Motor neuron (in vitro differentiated cells): ENCODE results near the gene TBL3. TPM values are rescaled to one million over a fixed set of nuclear protein-coding genes. Genes with fewer than 3 reads are reported as not detected.
"Not testable (repeated sequence)": the region's sequence is repeated elsewhere in the genome, so short reads cannot be mapped to it uniquely, and the experiment has no call there.

Experiments used
- ATAC-seq, 8 experiments: fragments of 200-7000 bp; cut with Tn5 transposase; replicated peaks in 6 of 8; 2 replicates each; pipeline ENCODE4 v1.8.0; 2021; ENCODE audit warnings: mild to moderate bottlenecking in 8 of 8, moderate library complexity in 8 of 8
- H3K27ac ChIP-seq, 2 donors: fragments of 250-450 bp; sonication (Bioruptor Pico); 2 replicates each; pipeline ENCODE4 v1.9.0; 2021; ENCODE audit warnings: antibody characterized with exemption in 2 of 2, mild to moderate bottlenecking in 2 of 2, moderate library complexity in 1 of 2
- H3K4me1 ChIP-seq, 2 donors: fragments of 250-450 bp; sonication (Bioruptor Pico); replicated peaks in 1 of 2; 2 replicates each; pipeline ENCODE4 v1.6.1; 2021; ENCODE audit warnings: antibody characterized with exemption in 2 of 2, mild to moderate bottlenecking in 2 of 2, moderate library complexity in 1 of 2
- H3K4me3 ChIP-seq, 5 donors: fragments of 250-450 bp; sonication (Bioruptor Pico); 2 replicates each; pipeline ENCODE4 v1.9.0; 2021; ENCODE audit warnings: antibody characterized with exemption in 5 of 5, mild to moderate bottlenecking in 5 of 5, moderate library complexity in 4 of 5
- WGBS, 10 experiments: fragments of 450-650 bp; shearing (Covaris generic); methylation state at CpG; one replicate each; pipeline ENCODE4 v1.0.0; 2022; 5-methylcytosine and 5-hydroxymethylcytosine counted together
- in situ Hi-C, 9 experiments: fragments of 400-800 bp; cut with MboI; loops; one replicate each; pipeline ENCODE4 v1.15.0; 2021; ENCODE audit warnings: low sequenced_read_pairs in 9 of 9, low pct_unique_long_range_greater_than_20kb in 2 of 9; ENCODE audit not compliant: unreplicated experiment in 9 of 9
- total RNA-seq, 8 experiments: library from RNA; unstranded; fragments of 300-600 nt; gene quantifications; 2 replicates each; pipeline versions ENCODE4 v1.2.3 to v1.2.4, GENCODE V29; 2022

TBL3 gene
- total RNA-seq, 8 experiments from 2014 or later: 18.4 to 55.5 (median 31.7) TPM

DNA sequence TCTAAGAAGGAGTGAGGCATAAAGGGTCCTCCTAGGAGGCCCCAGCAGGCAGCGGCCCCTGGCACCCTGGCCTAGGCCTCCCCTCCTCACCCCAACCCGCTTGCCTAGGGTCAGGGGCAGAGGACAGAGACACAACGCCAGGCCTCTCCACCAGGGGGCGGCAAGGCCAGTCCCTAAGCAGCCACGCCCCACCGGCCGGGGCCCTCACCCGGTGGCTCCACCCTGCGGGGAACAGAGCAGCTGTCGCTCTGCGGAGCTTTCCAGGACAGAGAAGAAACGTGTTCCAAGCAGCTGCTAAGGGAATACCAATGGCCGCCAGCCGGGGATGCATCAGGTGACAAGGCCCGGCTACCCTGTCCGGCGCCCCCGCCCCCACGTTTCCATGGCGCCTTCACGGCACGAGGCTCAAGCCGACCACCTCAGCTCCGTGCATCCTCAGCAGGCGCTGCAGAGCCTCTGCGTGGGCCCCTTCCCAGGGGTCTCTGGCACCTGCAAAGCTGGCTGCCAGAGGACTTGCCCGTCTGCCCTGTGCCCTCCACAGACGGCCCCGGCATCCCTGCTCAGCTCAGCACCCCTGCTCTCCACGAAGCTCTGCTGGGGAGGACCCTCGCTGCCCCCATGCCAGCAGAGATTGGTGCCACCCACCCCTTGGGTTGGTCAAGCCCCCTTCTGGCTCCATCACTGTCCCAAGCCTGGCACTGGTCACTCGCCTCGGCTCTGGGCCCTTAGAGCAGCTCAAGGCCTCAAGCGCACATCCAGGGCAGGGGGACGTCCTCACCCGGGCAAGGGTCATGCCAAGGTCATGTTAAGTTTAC lies 32.2 kb downstream of the TBL3 start:
- in situ Hi-C loops: loop anchor here in 3 of 9 experiments (25.0 kb wide), 1 partner anchor 133 kb away; the partner anchor contains the start of genes PKD1 (in 3 of the 3) and RAB26 (in 3 of the 3)
- Histone ChIP-seq H3K4me1 (peaks cover 37 to 47% of the 10 kb centered on the region in 2 donors), H3K27ac (peak overlapping the region; percentile 96), H3K4me3 (peak overlapping the region in 4 of 5 donors; percentile 5 to 27 (median 16))
- 0 to 75% (median 17%) methylated on average over 1 to 5 of the region's 36 CpGs; no CpG with 5 or more reads in 5 of the 10 experiments for WGBS, 10 experiments
- ATAC-seq: peak; percentile 57 to 87 (median 80)

DNA sequence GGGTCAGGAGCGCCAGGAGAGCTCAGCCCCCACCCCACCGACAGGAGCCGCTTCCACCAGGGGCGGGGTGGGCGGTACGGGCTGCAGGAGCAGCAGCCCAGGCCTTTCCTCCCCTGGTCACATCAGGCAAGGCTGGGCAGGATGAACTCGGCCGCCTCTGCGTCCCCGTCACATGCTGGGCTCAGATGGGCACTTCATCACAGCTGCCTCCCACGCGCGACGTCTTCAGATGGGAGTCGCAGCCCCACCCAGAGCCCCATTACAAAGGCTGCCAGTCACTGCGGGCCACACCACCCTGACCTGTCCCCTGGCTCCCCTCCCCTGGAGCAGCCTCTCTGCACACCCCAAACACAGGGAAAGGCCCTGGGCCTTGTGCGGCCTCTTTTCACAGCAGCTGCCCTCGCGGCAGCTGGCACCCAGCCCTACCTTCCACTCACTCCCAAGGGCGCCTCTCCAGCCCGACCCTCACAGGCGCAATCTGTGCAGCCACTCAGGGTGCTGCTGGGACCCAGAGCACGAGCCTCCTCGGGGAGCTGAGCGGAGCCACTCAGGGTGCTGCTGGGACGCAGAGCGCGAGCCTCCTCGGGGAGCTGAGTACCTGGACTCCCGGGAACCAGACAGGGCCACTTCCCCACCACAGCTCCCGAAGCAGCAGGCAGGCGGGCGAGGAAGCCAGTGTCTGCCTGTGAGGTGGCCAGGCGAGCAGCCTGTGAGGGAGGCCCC lies 33.1 kb downstream of the TBL3 start:
- Histone ChIP-seq H3K27ac (peak overlapping the region; percentile 96), H3K4me1 (peaks cover 37 to 47% of the 10 kb centered on the region in 2 donors), H3K4me3 (peak overlapping the region in 2 of 5 donors; percentile 6 to 27)
- 33 to 90% (median 68%) methylated on average over 2 to 7 of the region's 34 CpGs; no CpG with 5 or more reads in 5 of the 10 experiments for WGBS, 10 experiments
- in situ Hi-C loops: loop anchor here in 3 of 9 experiments (25.0 kb wide), 1 partner anchor 132 kb away; the partner anchor contains the start of genes PKD1 (in 3 of the 3) and RAB26 (in 3 of the 3)
- peak in 5 of 8 experiments; percentile 7 to 47 (median 42) for ATAC-seq

DNA sequence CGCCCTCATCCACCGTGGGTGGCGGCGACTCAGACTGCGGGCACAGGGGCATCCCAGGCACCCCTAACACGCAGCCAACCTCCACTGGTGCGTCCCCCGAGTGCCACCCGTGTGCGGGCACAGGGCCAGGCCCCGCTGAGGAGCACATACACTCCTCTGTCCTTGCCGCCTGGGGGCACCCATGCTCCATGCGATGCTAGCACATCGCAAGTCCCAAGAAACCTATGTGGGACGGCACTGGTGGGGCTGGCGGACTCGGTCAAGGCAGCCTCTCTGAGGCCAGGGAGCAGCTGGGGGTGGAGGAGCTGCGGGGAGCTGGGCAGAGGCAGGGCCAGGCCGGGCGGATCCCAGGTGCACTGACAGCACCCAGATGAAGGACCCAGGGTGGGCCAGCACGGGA lies 33.8 kb downstream of the TBL3 start:
- in situ Hi-C loops: loop anchor here in 3 of 9 experiments (25.0 kb wide), 1 partner anchor 132 kb away; the partner anchor contains the start of genes PKD1 (in 3 of the 3) and RAB26 (in 3 of the 3)
- Histone ChIP-seq H3K27ac (peak overlapping the region in 1 of 2 donors; percentile 96), H3K4me1 (peaks cover 44 to 54% of the 10 kb centered on the region in 2 donors), H3K4me3 (peak overlapping the region in 1 of 5 donors; percentile 100)
- WGBS, 10 experiments: 0 to 100% (median 87%) methylated on average over 1 to 3 of the region's 21 CpGs; no CpG with 5 or more reads in 6 of the 10 experiments
- ATAC-seq: no peak

DNA sequence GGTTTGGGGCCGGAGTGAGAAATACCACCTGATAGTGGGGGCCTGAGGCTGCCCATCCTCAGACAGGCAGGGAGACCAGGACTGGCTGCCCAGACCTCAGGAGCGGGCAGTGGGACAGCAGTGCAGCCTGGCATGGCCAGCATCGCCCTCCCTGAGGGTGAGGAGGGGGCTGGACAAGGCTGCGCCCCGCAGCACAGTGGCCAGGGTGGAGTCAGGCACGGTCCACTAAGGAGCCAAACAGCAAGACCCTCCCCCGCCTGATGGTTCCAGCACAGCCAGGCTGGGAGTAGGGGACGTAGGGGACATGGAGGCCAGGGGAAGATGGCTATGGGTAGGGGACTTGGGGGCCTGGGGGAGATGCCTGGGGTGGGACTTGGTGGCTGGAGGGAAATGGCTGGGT lies 34.5 kb downstream of the TBL3 start:
- ATAC-seq: no peak
- peak overlapping the region in 1 of 5 donors; percentile 100 for H3K4me3 ChIP-seq
- WGBS, 10 experiments: 60 to 100% (median 100%) methylated on average over 1 to 2 of the region's 8 CpGs; no CpG with 5 or more reads in 7 of the 10 experiments
- in situ Hi-C loops: loop anchor here in 3 of 9 experiments (25.0 kb wide), 1 partner anchor 131 kb away; the partner anchor contains the start of genes PKD1 (in 3 of the 3) and RAB26 (in 3 of the 3)
- H3K4me1 ChIP-seq: peaks cover 46 to 56% of the 10 kb centered on the region in 2 donors
- H3K27ac ChIP-seq: no peak overlapping the region

DNA sequence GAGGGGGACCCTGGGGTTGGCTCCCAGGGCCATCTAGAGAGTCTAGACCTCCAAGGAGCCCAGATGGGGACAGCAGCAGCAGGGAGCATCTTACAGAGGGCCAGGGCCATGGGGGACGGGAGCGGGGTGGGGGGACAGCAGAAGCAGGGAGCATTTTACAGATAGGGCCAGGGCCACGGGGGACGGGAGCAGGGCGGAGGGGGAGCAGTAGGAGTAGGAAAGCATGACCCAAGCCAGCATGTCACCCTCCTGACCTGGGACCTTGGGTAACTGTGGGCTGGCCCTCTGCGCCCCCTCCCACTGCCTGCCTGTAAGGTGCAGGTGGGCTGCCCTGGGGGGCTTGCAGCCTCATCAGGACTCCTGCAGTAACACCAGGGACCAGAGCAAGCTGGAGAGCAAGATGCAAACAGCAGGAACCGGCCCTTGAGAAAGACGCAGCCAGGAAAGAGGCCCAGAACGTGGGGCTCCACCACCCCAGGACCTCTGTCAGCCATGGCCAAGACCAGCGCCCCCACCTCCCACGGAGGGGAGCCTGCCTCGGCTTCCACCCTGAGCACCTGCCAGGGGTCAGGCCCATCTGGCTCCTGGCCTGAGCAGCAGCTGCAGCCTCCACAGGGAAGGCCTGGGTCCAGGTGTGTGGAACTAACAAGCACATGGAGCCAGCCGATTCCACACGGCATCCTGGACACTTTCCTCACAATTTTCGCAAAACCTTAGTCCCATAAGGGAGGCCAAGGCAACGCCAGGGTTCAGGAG lies 35.4 kb downstream of the TBL3 start:
- H3K4me1 ChIP-seq: peaks cover 46 to 56% of the 10 kb centered on the region in 2 donors
- no peak for ATAC-seq
- no peak overlapping the region for H3K27ac ChIP-seq
- WGBS, 10 experiments: 50 to 90% (median 82%) methylated on average over 2 to 6 of the region's 16 CpGs; no CpG with 5 or more reads in 6 of the 10 experiments
- in situ Hi-C loops: loop anchor here in 3 of 9 experiments (25.0 kb wide), 1 partner anchor 130 kb away; the partner anchor contains the start of genes PKD1 (in 3 of the 3) and RAB26 (in 3 of the 3)
- peak overlapping the region in 3 of 5 donors; percentile 92 to 100 (median 99) for H3K4me3 ChIP-seq

DNA sequence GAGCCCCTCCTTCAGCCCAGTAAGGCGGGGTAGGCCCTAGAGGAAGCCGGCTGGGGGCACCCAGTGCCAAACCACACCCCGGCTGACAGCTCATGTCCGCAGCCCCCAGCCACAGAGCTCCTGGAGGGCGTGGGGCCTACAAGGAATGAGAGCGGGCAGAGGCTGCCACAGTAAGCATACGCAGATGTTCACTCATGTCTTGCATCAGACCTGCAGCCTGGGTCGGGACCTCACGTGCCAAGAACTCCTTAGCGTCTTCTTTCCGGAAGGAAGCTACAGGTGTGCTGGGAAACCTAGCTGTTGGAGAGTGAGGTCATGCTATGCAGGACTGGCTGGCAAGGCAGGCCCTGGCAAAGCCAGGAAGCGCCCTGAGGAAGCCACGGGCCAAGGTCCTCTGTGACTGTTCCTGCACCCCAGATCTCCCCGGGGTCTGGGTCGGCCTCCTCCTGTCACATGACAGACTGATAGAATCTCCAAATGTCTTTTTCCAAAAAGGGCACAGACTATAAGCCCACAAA lies 36.2 kb downstream of the TBL3 start:
- WGBS, 10 experiments: 0 to 76% (median 23%) methylated on average over 1 to 7 of the region's 15 CpGs; no CpG with 5 or more reads in 5 of the 10 experiments
- H3K4me1 ChIP-seq: peaks cover 46 to 56% of the 10 kb centered on the region in 2 donors
- ATAC-seq: peak in 3 of 8 experiments; percentile 12 to 44 (median 17)
- peak overlapping the region; percentile 82 to 100 (median 98) for H3K4me3 ChIP-seq
- in situ Hi-C loops: loop anchor here in 3 of 9 experiments (25.0 kb wide), 1 partner anchor 129 kb away; the partner anchor contains the start of genes PKD1 (in 3 of the 3) and RAB26 (in 3 of the 3)
- peak overlapping the region in 1 of 2 donors; percentile 98 for H3K27ac ChIP-seq

DNA sequence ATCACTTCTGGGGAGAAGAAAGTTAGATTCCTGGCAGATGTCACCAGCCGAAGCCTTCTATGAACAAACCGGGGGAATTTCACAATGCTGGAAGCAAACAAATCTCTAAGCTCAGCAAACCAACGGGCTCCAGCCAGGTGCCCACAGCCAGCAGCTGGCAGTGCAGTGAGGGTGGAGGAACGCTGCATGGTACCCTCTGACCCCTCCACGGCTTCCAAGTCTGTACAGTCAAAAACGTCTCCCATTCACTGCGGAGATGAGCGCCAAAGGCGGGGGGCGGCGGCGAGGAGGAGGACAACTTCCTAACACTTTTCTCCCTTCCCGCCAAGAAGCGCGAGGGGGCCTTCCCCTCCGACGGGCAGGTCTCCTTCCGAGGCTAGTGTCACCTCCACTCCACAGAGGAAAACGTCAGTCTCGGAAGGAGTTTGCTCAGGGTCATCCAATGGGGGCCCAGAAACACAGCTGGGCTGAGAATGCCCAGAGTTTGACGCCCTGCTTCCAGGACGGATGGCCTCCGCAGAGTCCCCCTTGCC lies 36.8 kb downstream of the TBL3 start:
- in situ Hi-C loops: loop anchor here in 3 of 9 experiments (25.0 kb wide), 1 partner anchor 129 kb away; the partner anchor contains the start of genes PKD1 (in 3 of the 3) and RAB26 (in 3 of the 3)
- H3K4me1 ChIP-seq: peaks cover 42 to 50% of the 10 kb centered on the region in 2 donors

DNA sequence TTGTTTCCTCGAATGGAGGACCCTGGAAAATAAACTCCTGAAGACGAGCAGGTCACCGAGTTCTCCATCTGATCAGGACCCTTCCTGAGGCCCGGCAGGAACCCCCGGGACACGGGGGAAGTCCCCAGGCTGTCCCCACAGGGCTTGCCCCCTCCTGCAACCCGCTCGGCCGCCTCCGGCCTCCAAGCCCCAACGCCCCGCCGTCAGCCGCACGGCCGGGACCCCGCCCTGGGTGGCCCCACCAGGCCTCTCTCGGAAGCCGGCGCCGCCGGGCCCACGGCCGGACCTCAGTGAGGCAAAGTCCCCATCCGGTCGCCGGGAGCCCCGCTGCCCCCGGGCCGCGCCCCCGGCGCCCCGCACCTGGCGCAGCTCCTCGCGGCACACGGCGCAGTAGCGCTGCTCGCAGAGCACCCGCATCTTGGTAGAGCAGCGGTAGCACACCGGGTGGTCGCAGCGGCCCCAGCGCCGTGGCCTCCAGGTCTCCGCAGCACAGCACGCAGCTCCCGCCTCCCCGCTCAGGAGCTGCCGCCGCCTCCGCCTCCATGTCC lies 37.4 kb downstream of the TBL3 start:
- in situ Hi-C loops: loop anchor here in 3 of 9 experiments (25.0 kb wide), 1 partner anchor 128 kb away; the partner anchor contains the start of genes PKD1 (in 3 of the 3) and RAB26 (in 3 of the 3)
- H3K4me1 ChIP-seq: peaks cover 39 to 46% of the 10 kb centered on the region in 2 donors
- peak overlapping the region; percentile 82 to 100 (median 98) for H3K4me3 ChIP-seq
- peak overlapping the region; percentile 94 to 98 for H3K27ac ChIP-seq
- 0% methylated on average over 1 of the region's 55 CpGs; no CpG with 5 or more reads in 9 of the 10 experiments for WGBS, 10 experiments
- peak in 3 of 8 experiments; percentile 28 to 42 (median 37) for ATAC-seq

More for the DNA sequence above, 36.8 kb downstream of the TBL3 start:
- Histone ChIP-seq H3K27ac (peak overlapping the region; percentile 94 to 98), H3K4me3 (peak overlapping the region; percentile 82 to 100 (median 98))
- WGBS, 10 experiments: 0 to 13% (median 0%) methylated on average over 1 to 7 of the region's 23 CpGs; no CpG with 5 or more reads in 3 of the 10 experiments
- ATAC-seq: peak in 1 of 8 experiments; percentile 1

DNA sequence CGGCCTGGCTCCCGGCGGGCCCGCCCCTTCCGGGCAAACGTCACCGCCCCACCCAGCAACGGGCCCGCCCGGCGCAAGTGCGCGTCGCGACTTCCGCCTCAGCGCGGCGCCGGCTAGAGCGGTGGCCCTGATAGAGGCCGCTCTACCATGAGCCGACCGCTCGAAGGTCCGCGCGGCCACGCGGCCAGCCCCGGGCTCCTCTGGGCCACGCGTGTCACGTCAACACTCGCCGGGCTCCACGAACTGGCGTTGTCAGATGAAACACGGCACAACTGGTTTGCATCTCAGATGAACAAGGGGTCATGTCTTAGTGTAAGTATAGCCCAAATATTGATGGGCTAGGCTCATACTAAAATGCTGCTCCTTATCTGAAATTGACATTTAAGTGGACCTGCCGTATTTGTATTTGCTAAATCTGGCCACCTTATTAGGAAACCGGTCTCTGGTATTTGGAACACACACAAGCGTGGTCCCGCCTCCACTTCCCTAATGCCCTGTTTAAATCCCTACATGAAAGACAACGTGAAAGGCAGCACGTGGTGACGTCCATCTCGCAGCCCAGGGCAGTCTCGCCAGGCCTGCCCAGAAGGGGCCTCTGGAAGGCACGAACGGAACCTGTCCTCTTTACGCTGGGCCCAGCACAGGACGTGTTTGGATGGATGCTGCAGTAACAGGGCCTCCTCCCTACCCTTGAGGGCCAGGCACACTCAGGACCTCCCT lies 38.1 kb downstream of the TBL3 start, which contains the start of gene ZNF598:
Gene ZNF598, minus strand, starts transcription at position 31 of the 720 bp plus-strand sequence.
- 0 to 4% (median 0%) methylated on average over 1 to 12 of the region's 52 CpGs; no CpG with 5 or more reads in 3 of the 10 experiments for WGBS, 10 experiments
- peak within 1 kb of the TSS; percentile 94 to 98 for H3K27ac ChIP-seq
- in situ Hi-C loops: loop anchor here in 3 of 9 experiments (25.0 kb wide), 1 partner anchor 127 kb away; the partner anchor contains the start of genes PKD1 (in 3 of the 3) and RAB26 (in 3 of the 3)
- peak; percentile 74 to 92 (median 88) for ATAC-seq
- peak within 1 kb of the TSS; percentile 82 to 100 (median 98) for H3K4me3 ChIP-seq
- peaks cover 32 to 39% of the 10 kb centered on the region in 2 donors for H3K4me1 ChIP-seq

DNA sequence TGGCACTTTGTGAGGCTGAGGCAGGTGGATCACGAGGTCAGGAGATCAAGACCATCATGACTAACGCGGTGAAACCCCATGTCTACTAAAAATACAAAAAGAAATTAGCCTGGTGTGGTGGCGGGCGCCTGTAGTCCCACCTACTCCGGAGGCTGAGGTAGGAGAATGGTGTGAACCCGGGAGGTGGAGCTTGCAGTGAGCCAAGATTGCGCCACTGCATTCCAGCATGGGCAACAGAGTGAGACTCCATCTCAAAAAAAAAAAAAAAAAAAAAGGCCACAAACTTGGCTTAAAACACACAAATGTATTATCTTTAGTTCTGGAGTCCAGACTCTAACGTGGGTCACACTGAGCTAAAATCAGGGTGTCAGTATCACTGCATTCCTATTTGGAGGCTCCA lies 39.9 kb downstream of the TBL3 start:
- not testable (repeated sequence) for ATAC-seq, H3K27ac ChIP-seq, H3K4me3 ChIP-seq
- peaks cover 23 to 27% of the 10 kb centered on the region in 2 donors for H3K4me1 ChIP-seq
- in situ Hi-C loops: loop anchor here in 3 of 9 experiments (25.0 kb wide), 1 partner anchor 126 kb away; the partner anchor contains the start of genes PKD1 (in 3 of the 3) and RAB26 (in 3 of the 3)
- WGBS, 10 experiments: 71 to 100% (median 84%) methylated on average over 3 to 6 of the region's 9 CpGs
